GM12878 (cell line): Measurements from ENCODE around the gene MC3R. TPM values are rescaled to one million over a fixed set of nuclear protein-coding genes. Genes with fewer than 3 reads are reported as not detected.
A peak's percentile ranks its signal among the peaks of the same experiment; 100 is the strongest.

Source experiments
- ATAC-seq: fragments of 200-7000 bp; cut with Tn5 transposase; 3 replicates; pipeline ENCODE4 v1.9.1; 2020; ENCODE audit warnings: mild to moderate bottlenecking, moderate library complexity
- Bru-seq: library from RNA; stranded (reverse); fragments of 400-500 nt; gene quantifications from one replicate; lab custom pipeline; 2021; lab: Mats Ljungman, UMichigan
- BruChase-seq, 2 experiments: library from RNA; stranded (reverse); fragments of 400-500 nt; gene quantifications; one replicate each; lab custom pipeline; 2021; lab: Mats Ljungman, UMichigan
- BruUV-seq: library from RNA; stranded (reverse); fragments of 400-500 nt; replicated peaks from 2 replicates; lab custom pipeline; 2021; lab: Mats Ljungman, UMichigan
- CTCF ChIA-PET: fragments of 300-600 bp; sonication (Branson Sonifier 250); formaldehyde crosslinking; extraction: SDS; loops from one replicate; lab custom pipeline; 2021; ENCODE audit warnings: inconsistent platforms; lab: Yijun Ruan, JAX
- POLR2A ChIA-PET: fragments of 350-600 bp; formaldehyde crosslinking; extraction: SDS; loops from one replicate; lab custom pipeline; 2021; ENCODE audit warnings: inconsistent platforms; lab: Charles Lee
- RAD21 ChIA-PET: fragments of 300-600 bp; sonication (Branson Sonifier 250); formaldehyde crosslinking; loops from one replicate; lab custom pipeline; 2023; ENCODE audit warnings: antibody characterized with exemption; ENCODE audit not compliant: unreplicated experiment; lab: Charles Lee
- SMC1A ChIA-PET: fragments of 300-600 bp; sonication (Branson Sonifier 250); formaldehyde crosslinking; loops from one replicate; lab custom pipeline; 2023; ENCODE audit not compliant: unreplicated experiment, uncharacterized antibody; lab: Charles Lee
- DNase-seq: peaks from one replicate; pipeline ENCODE4 v3.0.0-alpha.2; 2011; ENCODE audit warnings: low read depth, low spot score
- FAIRE-seq: peaks from 3 replicates; lab custom pipeline; 2011; peaks lifted over from hg19 to GRCh38; lab: Jason Lieb, UNC
- H2AFZ ChIP-seq: 2 replicates; pipeline ENCODE4 v1.6.0; 2011; ENCODE audit warnings: low read depth, low read length, control low read depth; ENCODE audit not compliant: control insufficient read depth
- H3K27ac ChIP-seq: 2 replicates; pipeline ENCODE4 v1.5.1; 2011; ENCODE audit warnings: control low read depth; ENCODE audit not compliant: control insufficient read depth, insufficient read depth
- H3K27me3 ChIP-seq, 2 experiments: replicated peaks in 1 of 2; 2 replicates each; pipeline versions ENCODE4 v1.6.0 to v1.6.1; 2011; ENCODE audit warnings: low read length in 1 of 2; ENCODE audit not compliant: control insufficient read depth in 2 of 2, insufficient read depth in 2 of 2
- H3K36me3 ChIP-seq, 2 experiments: 2 replicates each; pipeline ENCODE4 v1.5.1; 2011; ENCODE audit warnings: low read length in 1 of 2; ENCODE audit not compliant: control insufficient read depth in 2 of 2, insufficient read depth in 2 of 2
- H3K4me1 ChIP-seq: 2 replicates; pipeline ENCODE4 v1.6.1; 2011; ENCODE audit warnings: mild to moderate bottlenecking, low read length, moderate library complexity, mixed read lengths; ENCODE audit not compliant: control insufficient read depth, insufficient read depth
- H3K4me2 ChIP-seq: 2 replicates; pipeline ENCODE4 v1.6.0; 2011; ENCODE audit warnings: control low read depth; ENCODE audit not compliant: control insufficient read depth, insufficient read depth
- H3K4me3 ChIP-seq: fragments of 200-600 bp; sonication (generic); 2 replicates; pipeline ENCODE4 v1.5.1; 2016
- H3K79me2 ChIP-seq: 2 replicates; pipeline ENCODE4 v1.6.0; 2011; ENCODE audit warnings: low read length; ENCODE audit not compliant: control insufficient read depth, insufficient read depth
- H3K9ac ChIP-seq: 2 replicates; pipeline ENCODE4 v1.8.0; 2011; ENCODE audit warnings: low read length, control low read depth, mixed read lengths; ENCODE audit not compliant: control insufficient read depth, insufficient read depth
- H3K9me3 ChIP-seq: replicated peaks from 3 replicates; pipeline ENCODE4 v1.5.1; 2011; ENCODE audit warnings: mild to moderate bottlenecking, low read length; ENCODE audit not compliant: control insufficient read depth, insufficient read depth
- H4K20me1 ChIP-seq: 2 replicates; pipeline ENCODE4 v1.6.0; 2011; ENCODE audit not compliant: control insufficient read depth, insufficient read depth
- CHD1 ChIP-seq: IDR thresholded peaks from 2 replicates; pipeline ENCODE4 v1.6.1; 2012; ENCODE audit warnings: low read depth, low read length, improper control_type of control experiment
- FOXK2 ChIP-seq: fragments of 450-650 bp; IDR thresholded peaks from 2 replicates; pipeline ENCODE4 v1.6.1; 2017; ENCODE audit warnings: mild to moderate bottlenecking, moderate library complexity
- GATAD2B ChIP-seq: fragments of 450-650 bp; conservative IDR thresholded peaks from 2 replicates; pipeline ENCODE4 v1.6.1; 2017; ENCODE audit warnings: low read depth, mild to moderate bottlenecking, moderate library complexity
- SMC3 ChIP-seq: IDR thresholded peaks from 2 replicates; pipeline ENCODE4 v1.6.1; 2011; ENCODE audit warnings: low read length, improper control_type of control experiment, borderline replicate concordance
- SPI1 ChIP-seq: IDR thresholded peaks from 2 replicates; pipeline ENCODE4 v1.6.1; 2011; ENCODE audit warnings: low read depth, mild to moderate bottlenecking, low read length, moderate library complexity, borderline replicate concordance; ENCODE audit not compliant: insufficient read depth
- TARDBP ChIP-seq: IDR thresholded peaks from 2 replicates; pipeline ENCODE4 v1.6.1; 2016; ENCODE audit warnings: borderline replicate concordance
- TCF12 ChIP-seq: IDR thresholded peaks from 2 replicates; pipeline ENCODE4 v1.6.1; 2011; ENCODE audit warnings: low read depth, mild to moderate bottlenecking, low read length
- YY1 ChIP-seq: IDR thresholded peaks from 2 replicates; pipeline ENCODE4 v1.6.1; 2011; ENCODE audit warnings: low read depth, mild to moderate bottlenecking, low read length
- ZNF622 ChIP-seq: fragments of 450-650 bp; IDR thresholded peaks from 2 replicates; pipeline ENCODE4 v1.6.1; 2017; ENCODE audit warnings: mild to moderate bottlenecking, inconsistent platforms
- WGBS: methylation state at CpG from one replicate; pipeline ENCODE4 v1.1.6; 2016; ENCODE audit warnings: low lambda C conversion rate; ENCODE audit not compliant: insufficient replicate concordance, insufficient coverage; ENCODE audit errors: missing lambda C conversion rate; 5-methylcytosine and 5-hydroxymethylcytosine counted together
- in situ Hi-C: fragments of 300-500 bp; cut with MboI; formaldehyde crosslinking; loops from 9 replicates; pipeline ENCODE4 v1.14.3; 2018; ENCODE audit warnings: mixed read lengths
- intact Hi-C: fragments of 100-400 bp; cut with micrococcal nuclease; formaldehyde crosslinking; loops from one replicate; pipeline ENCODE4 v1.14.2; 2022; ENCODE audit not compliant: unreplicated experiment
- long read RNA-seq, 2 experiments: library from polyadenylated mRNA; unstranded; transcript quantifications; one replicate each; pipeline ENCODE4 v2.0.0, GENCODE V29; 2019 to 2020
- polyA minus RNA-seq, 3 experiments: library from RNA; depleted of rRNA, polyadenylated mRNA; stranded (reverse); fragments of >200 nt; gene quantifications; 2 replicates each; pipeline ENCODE4 v1.2.3, GENCODE V29; 2011
- polyA plus RNA-seq, 11 experiments: library from polyadenylated mRNA; depleted of rRNA in 4 of 11; unstranded in 6 of 11; stranded (reverse) in 5 of 11; fragments of >200 nt; fragmentation: Nextera tagmentation in 4 of 11; fragmentation: Illumina TruSeq in 1 of 11; extraction: Ambion mirVana in 4 of 11; extraction: Trizol in 1 of 11; gene quantifications; 1 replicate in 1 of 11; 2 replicates in 10 of 11; pipeline versions ENCODE4 v1.2.1 to v1.2.3, GENCODE V29; 2011 to 2016; ENCODE audit warnings: inconsistent platforms in 2 of 11, missing spikeins in 2 of 11, low read depth in 1 of 11
- total RNA-seq, 4 experiments: library from RNA; depleted of rRNA in 3 of 4; stranded (reverse); fragments of >200 nt in 3 of 4; fragmentation: Illumina TruSeq in 1 of 4; extraction: Trizol in 1 of 4; gene quantifications; 2 replicates each; pipeline versions ENCODE4 v1.2.1 to v1.2.3, GENCODE V29; 2013 to 2021
- TF ChIP-seq, protein P1 (sequence below): fragments of 450-650 bp; IDR thresholded peaks from 2 replicates; pipeline ENCODE4 v1.6.1; 2014; ENCODE audit warnings: mild to moderate bottlenecking
- TF ChIP-seq, protein P2 (sequence below): fragments of 450-650 bp; IDR thresholded peaks from 2 replicates; pipeline ENCODE4 v1.6.1; 2017; ENCODE audit warnings: low read depth, mild to moderate bottlenecking, moderate library complexity
- TF ChIP-seq, protein P3 (sequence below): fragments of 450-650 bp; IDR thresholded peaks from 2 replicates; pipeline ENCODE4 v1.6.1; 2017; ENCODE audit warnings: antibody characterized with exemption, mild to moderate bottlenecking, moderate library complexity

Gene MC3R
- total RNA-seq (2013; cell fraction: nucleolus; rRNA removed) = not detected in 2 replicates
- not detected in 2 replicates for total RNA-seq (2014; rRNA removed)
- total RNA-seq (2014; rRNA removed; fragmentation: Illumina TruSeq; extraction: Trizol) = not detected in 2 replicates
- not detected in 2 replicates for total RNA-seq (2021)
- polyA plus RNA-seq (2011; ENCODE audit: low read depth) = not detected
- not detected in 2 replicates for polyA plus RNA-seq (2011; rRNA removed)
- not detected in 2 replicates for polyA plus RNA-seq (2011; cell fraction: cytosol; rRNA removed)
- not detected in 2 replicates for polyA plus RNA-seq (2011; cell fraction: nucleus; rRNA removed)
- not detected in 2 replicates for polyA plus RNA-seq (2012)
- polyA plus RNA-seq (2014; fragmentation: Illumina TruSeq; extraction: Trizol) = not detected in 2 replicates
- not detected for polyA plus RNA-seq (2014; fragmentation: Nextera tagmentation; extraction: Ambion mirVana)
- polyA plus RNA-seq (2014; rRNA removed) = not detected in 2 replicates
- not detected for polyA plus RNA-seq (2016; fragmentation: Nextera tagmentation; extraction: Ambion mirVana)
- polyA minus RNA-seq (2011; rRNA and poly(A)+ RNA removed) = not detected in 2 replicates
- not detected in 2 replicates for polyA minus RNA-seq (2011; cell fraction: cytosol; rRNA and poly(A)+ RNA removed)
- not detected in 2 replicates for polyA minus RNA-seq (2011; cell fraction: nucleus; rRNA and poly(A)+ RNA removed)
- Bru-seq, nascent RNA = not detected
- BruChase-seq, experiment 1, labeled RNA remaining after a 6-hour chase = not detected
- BruChase-seq, experiment 2, labeled RNA remaining after a 2-hour chase = not detected
- long read RNA-seq, experiment 1 = 0 reads
- long read RNA-seq, experiment 2 = 0 reads

DNA sequence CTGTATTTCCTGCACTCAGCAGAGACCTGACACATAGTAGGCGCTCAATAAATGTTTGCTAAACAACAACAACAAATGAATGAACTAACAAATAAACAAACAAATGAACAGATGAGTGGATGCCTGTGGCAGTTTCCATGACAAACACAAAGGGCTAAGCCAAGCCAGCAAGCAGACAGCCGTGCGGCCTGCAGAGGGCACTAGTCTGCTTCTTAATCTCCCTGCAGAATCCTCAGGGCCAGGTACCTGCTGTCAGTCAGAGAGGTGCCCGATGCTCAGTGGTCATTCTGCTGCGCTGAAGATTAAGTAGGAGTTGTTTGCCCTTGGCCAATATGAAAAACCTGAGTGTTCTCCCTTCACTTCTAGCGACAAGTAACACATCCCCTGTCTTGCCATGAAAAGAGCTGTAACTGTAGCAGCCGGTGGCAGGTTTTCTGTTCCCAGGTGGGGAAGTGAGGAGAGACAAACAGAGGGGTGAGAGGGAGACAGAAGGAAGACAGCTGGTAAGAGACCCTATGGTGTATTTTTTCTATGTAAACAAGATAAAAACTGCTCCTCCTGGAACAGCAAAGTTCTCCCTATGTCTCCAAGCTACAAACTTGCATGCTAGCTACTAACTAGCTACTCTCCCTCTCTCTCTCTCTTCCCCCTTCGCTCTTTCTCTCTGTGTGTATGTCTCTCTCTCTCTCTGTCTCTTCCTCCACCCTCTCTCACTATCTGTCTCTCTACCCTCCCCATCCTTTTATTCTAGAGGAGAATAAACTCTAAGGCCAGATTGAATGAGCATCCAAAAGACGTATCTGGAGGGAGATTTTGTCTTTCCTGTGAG lies at the start of gene MC3R:
TSS of gene MC3R (plus strand) at position 779 of the 829 bp plus-strand sequence. CDS start 112 bp downstream, outside the sequence.
- WGBS = 25% methylated on average over 9 of the region's 9 CpGs
- H3K4me1 ChIP-seq = no peaks in the 10 kb centered on the region
- in situ Hi-C loops (no loop called here), intact Hi-C loops (loop anchor here (1.0 to 5.0 kb wide), 3 partner anchors 95 to 1566 kb away; no protein-coding TSS in a partner anchor)
- ChIA-PET CTCF (interaction anchor here (0.6 to 1.5 kb wide), 14 partner anchors 9 to 1908 kb away, joined by 3 to 6 read pairs (median 3); no protein-coding TSS in a partner anchor), SMC1A (interaction anchor here (0.7 to 1.6 kb wide), 2 partner anchors 95 to 686 kb away, joined by 3 to 6 read pairs; no protein-coding TSS in a partner anchor), POLR2A (no interaction called here), RAD21 (interaction anchor here (0.9 kb wide), 1 partner anchor 95 kb away, joined by 4 read pairs; no protein-coding TSS in a partner anchor)
- H3K9ac ChIP-seq = no peak within 1 kb of the TSS
- no peak for DNase-seq
- H3K79me2 ChIP-seq = no peaks in the 10 kb centered on the region
- BruUV-seq = no TSS peak
- H3K27me3 ChIP-seq = no peaks in the 10 kb centered on the region
- H4K20me1 ChIP-seq = no peaks in the 10 kb centered on the region
- H3K9me3 ChIP-seq = no peaks in the 10 kb centered on the region
- peak; percentile 93 for ATAC-seq
- H3K4me2 ChIP-seq = no peak within 1 kb of the TSS
- no peaks in the 10 kb centered on the region for H3K36me3 ChIP-seq
- no peak within 1 kb of the TSS for H3K4me3 ChIP-seq
- no peak within 1 kb of the TSS for H2AFZ ChIP-seq
- FAIRE-seq = no peak
- H3K27ac ChIP-seq = no peak within 1 kb of the TSS
- no peak for TF ChIP-seq ZNF622
- no peak for TF ChIP-seq CHD1
- TF ChIP-seq, protein P1, sequence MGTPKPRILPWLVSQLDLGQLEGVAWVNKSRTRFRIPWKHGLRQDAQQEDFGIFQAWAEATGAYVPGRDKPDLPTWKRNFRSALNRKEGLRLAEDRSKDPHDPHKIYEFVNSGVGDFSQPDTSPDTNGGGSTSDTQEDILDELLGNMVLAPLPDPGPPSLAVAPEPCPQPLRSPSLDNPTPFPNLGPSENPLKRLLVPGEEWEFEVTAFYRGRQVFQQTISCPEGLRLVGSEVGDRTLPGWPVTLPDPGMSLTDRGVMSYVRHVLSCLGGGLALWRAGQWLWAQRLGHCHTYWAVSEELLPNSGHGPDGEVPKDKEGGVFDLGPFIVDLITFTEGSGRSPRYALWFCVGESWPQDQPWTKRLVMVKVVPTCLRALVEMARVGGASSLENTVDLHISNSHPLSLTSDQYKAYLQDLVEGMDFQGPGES = no peak
- TF ChIP-seq YY1 = no peak
- TF ChIP-seq, protein P2, sequence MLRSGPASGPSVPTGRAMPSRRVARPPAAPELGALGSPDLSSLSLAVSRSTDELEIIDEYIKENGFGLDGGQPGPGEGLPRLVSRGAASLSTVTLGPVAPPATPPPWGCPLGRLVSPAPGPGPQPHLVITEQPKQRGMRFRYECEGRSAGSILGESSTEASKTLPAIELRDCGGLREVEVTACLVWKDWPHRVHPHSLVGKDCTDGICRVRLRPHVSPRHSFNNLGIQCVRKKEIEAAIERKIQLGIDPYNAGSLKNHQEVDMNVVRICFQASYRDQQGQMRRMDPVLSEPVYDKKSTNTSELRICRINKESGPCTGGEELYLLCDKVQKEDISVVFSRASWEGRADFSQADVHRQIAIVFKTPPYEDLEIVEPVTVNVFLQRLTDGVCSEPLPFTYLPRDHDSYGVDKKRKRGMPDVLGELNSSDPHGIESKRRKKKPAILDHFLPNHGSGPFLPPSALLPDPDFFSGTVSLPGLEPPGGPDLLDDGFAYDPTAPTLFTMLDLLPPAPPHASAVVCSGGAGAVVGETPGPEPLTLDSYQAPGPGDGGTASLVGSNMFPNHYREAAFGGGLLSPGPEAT = no peak
- TF ChIP-seq SMC3 = peak; percentile 52; the same call in 1 of the 2 replicates
- no peak for TF ChIP-seq GATAD2B
- no peak for TF ChIP-seq SPI1
- TF ChIP-seq, protein P3, sequence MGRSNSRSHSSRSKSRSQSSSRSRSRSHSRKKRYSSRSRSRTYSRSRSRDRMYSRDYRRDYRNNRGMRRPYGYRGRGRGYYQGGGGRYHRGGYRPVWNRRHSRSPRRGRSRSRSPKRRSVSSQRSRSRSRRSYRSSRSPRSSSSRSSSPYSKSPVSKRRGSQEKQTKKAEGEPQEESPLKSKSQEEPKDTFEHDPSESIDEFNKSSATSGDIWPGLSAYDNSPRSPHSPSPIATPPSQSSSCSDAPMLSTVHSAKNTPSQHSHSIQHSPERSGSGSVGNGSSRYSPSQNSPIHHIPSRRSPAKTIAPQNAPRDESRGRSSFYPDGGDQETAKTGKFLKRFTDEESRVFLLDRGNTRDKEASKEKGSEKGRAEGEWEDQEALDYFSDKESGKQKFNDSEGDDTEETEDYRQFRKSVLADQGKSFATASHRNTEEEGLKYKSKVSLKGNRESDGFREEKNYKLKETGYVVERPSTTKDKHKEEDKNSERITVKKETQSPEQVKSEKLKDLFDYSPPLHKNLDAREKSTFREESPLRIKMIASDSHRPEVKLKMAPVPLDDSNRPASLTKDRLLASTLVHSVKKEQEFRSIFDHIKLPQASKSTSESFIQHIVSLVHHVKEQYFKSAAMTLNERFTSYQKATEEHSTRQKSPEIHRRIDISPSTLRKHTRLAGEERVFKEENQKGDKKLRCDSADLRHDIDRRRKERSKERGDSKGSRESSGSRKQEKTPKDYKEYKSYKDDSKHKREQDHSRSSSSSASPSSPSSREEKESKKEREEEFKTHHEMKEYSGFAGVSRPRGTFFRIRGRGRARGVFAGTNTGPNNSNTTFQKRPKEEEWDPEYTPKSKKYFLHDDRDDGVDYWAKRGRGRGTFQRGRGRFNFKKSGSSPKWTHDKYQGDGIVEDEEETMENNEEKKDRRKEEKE = no peak
- TF ChIP-seq FOXK2 = no peak
- no peak for TF ChIP-seq TARDBP
- TF ChIP-seq TCF12 = no peak
